IMR-90 (cell line): ENCODE measurements around the gene DSCAML1. TPM values are rescaled to one million over a fixed set of nuclear protein-coding genes. Genes with fewer than 3 reads are reported as not detected.

Source experiments
- ATAC-seq: fragments of 200-7000 bp; cut with Tn5 transposase; 2 replicates; pipeline ENCODE4 v1.9.1; 2020; ENCODE audit warnings: low read depth, mild to moderate bottlenecking, moderate library complexity
- BruUV-seq: library from RNA; stranded (reverse); fragments of 400-500 nt; replicated peaks from 2 replicates; lab custom pipeline; 2021; lab: Mats Ljungman, UMichigan
- CTCF ChIA-PET: fragments of 300-600 bp; formaldehyde crosslinking; extraction: SDS; loops from one replicate; lab custom pipeline; 2021; ENCODE audit warnings: antibody characterized with exemption; lab: Yijun Ruan, JAX
- POLR2A ChIA-PET: fragments of 300-600 bp; sonication (Branson Sonifier 250); formaldehyde crosslinking; loops from one replicate; lab custom pipeline; 2022; ENCODE audit warnings: antibody characterized with exemption; ENCODE audit not compliant: unreplicated experiment; lab: Charles Lee
- DNase-seq: peaks from one replicate; pipeline ENCODE4 v3.0.0; 2013
- H2AFZ ChIP-seq: replicated peaks from 2 replicates; pipeline ENCODE3; 2013; ENCODE audit warnings: low read length, mild to moderate bottlenecking; ENCODE audit not compliant: poor library complexity
- H2AK5ac ChIP-seq: 2 replicates; pipeline ENCODE4 v1.6.1; 2013; ENCODE audit warnings: low read depth, low read length, inconsistent platforms
- H2AK9ac ChIP-seq: replicated peaks from 2 replicates; pipeline ENCODE3; 2013; ENCODE audit warnings: mild to moderate bottlenecking, low read depth, low read length, moderate library complexity; ENCODE audit not compliant: poor library complexity
- H2BK120ac ChIP-seq: 2 replicates; pipeline ENCODE4 v1.6.1; 2013; ENCODE audit warnings: low read depth, low read length, inconsistent platforms
- H2BK15ac ChIP-seq: 3 replicates; pipeline ENCODE4 v1.6.1; 2013; ENCODE audit warnings: low read depth, low read length, inconsistent platforms
- H2BK20ac ChIP-seq: 2 replicates; pipeline ENCODE4 v1.6.1; 2013; ENCODE audit warnings: low read depth, mild to moderate bottlenecking, inconsistent platforms, low read length, moderate library complexity
- H2BK5ac ChIP-seq: 2 replicates; pipeline ENCODE4 v1.6.1; 2013; ENCODE audit warnings: mild to moderate bottlenecking, low read depth, low read length, inconsistent platforms; ENCODE audit not compliant: poor library complexity, severe bottlenecking
- H3K14ac ChIP-seq: replicated peaks from 2 replicates; pipeline ENCODE4 v1.6.1; 2013; ENCODE audit warnings: low read depth, low read length, inconsistent platforms
- H3K18ac ChIP-seq: 2 replicates; pipeline ENCODE4 v1.6.1; 2013; ENCODE audit warnings: low read depth, low read length, control low read depth
- H3K23ac ChIP-seq: 2 replicates; pipeline ENCODE4 v1.6.1; 2013; ENCODE audit warnings: low read depth, low read length, inconsistent platforms
- H3K27ac ChIP-seq: 2 replicates; pipeline ENCODE4 v1.5.1; 2013; ENCODE audit warnings: mild to moderate bottlenecking, control low read depth, low read length; ENCODE audit not compliant: insufficient read depth
- H3K27me3 ChIP-seq: 2 replicates; pipeline ENCODE4 v1.6.1; 2013; ENCODE audit warnings: low read length; ENCODE audit not compliant: control insufficient read depth, insufficient read depth
- H3K36me3 ChIP-seq: 2 replicates; pipeline ENCODE4 v1.6.1; 2013; ENCODE audit warnings: low read length, mixed read lengths; ENCODE audit not compliant: control insufficient read depth, insufficient read depth
- H3K4ac ChIP-seq: 2 replicates; pipeline ENCODE4 v1.6.1; 2013; ENCODE audit warnings: low read depth, low read length, inconsistent platforms
- H3K4me1 ChIP-seq: 2 replicates; pipeline ENCODE4 v1.6.1; 2013; ENCODE audit warnings: low read length, mixed read lengths; ENCODE audit not compliant: control insufficient read depth, insufficient read depth
- H3K4me2 ChIP-seq: 2 replicates; pipeline ENCODE4 v1.6.1; 2013; ENCODE audit warnings: low read depth, mild to moderate bottlenecking, control low read depth, low read length, moderate library complexity
- H3K4me3 ChIP-seq: 2 replicates; pipeline ENCODE4 v1.5.1; 2013; ENCODE audit warnings: low read depth, mild to moderate bottlenecking, control low read depth, low read length, moderate library complexity; ENCODE audit not compliant: insufficient read depth
- H3K56ac ChIP-seq: 2 replicates; pipeline ENCODE4 v1.6.1; 2013; ENCODE audit warnings: low read length, inconsistent platforms; ENCODE audit not compliant: insufficient read depth; ENCODE audit errors: extremely low read depth
- H3K79me1 ChIP-seq, 2 experiments: 2 replicates each; pipeline ENCODE4 v1.6.1; 2013; ENCODE audit warnings: low read length in 2 of 2, inconsistent platforms in 1 of 2, low read depth in 1 of 2
- H3K9ac ChIP-seq: 2 replicates; pipeline ENCODE4 v1.6.1; 2013; ENCODE audit warnings: low read depth, low read length, control low read depth
- H3K9me1 ChIP-seq: 2 replicates; pipeline ENCODE4 v1.6.1; 2013; ENCODE audit warnings: low read length, inconsistent platforms; ENCODE audit not compliant: insufficient read depth
- H3K9me3 ChIP-seq: 2 replicates; pipeline ENCODE4 v1.6.1; 2013; ENCODE audit warnings: low read length; ENCODE audit not compliant: control insufficient read depth, insufficient read depth
- H4K20me1 ChIP-seq: 2 replicates; pipeline ENCODE4 v1.6.1; 2013; ENCODE audit warnings: low read length, inconsistent platforms; ENCODE audit not compliant: insufficient read depth
- H4K5ac ChIP-seq: 2 replicates; pipeline ENCODE4 v1.6.1; 2013; ENCODE audit warnings: mild to moderate bottlenecking, low read depth, low read length, control low read depth
- H4K8ac ChIP-seq, 2 experiments: 2 replicates each; pipeline ENCODE4 v1.6.1; 2013; ENCODE audit warnings: low read depth in 2 of 2, low read length in 2 of 2, control low read depth in 1 of 2, inconsistent platforms in 1 of 2
- H4K91ac ChIP-seq: 2 replicates; pipeline ENCODE4 v1.6.1; 2013; ENCODE audit warnings: low read depth, low read length, inconsistent platforms; ENCODE audit not compliant: insufficient read depth
- BHLHE40 ChIP-seq: fragments of 150-350 bp; IDR thresholded peaks from 2 replicates; pipeline ENCODE4 v1.6.1; 2016; ENCODE audit warnings: mild to moderate bottlenecking, low read depth, low read length
- MAFK ChIP-seq: IDR thresholded peaks from 2 replicates; pipeline ENCODE4 v1.6.1; 2012; ENCODE audit warnings: low read depth, low read length, improper control_type of control experiment
- MAZ ChIP-seq: IDR thresholded peaks from 2 replicates; pipeline ENCODE4 v1.6.1; 2012; ENCODE audit warnings: low read depth, mild to moderate bottlenecking, low read length, improper control_type of control experiment, moderate library complexity, borderline replicate concordance
- MXI1 ChIP-seq: IDR thresholded peaks from 2 replicates; pipeline ENCODE4 v1.6.1; 2012; ENCODE audit warnings: low read depth, mild to moderate bottlenecking, low read length, moderate library complexity, borderline replicate concordance
- RAD21 ChIP-seq: IDR thresholded peaks from 2 replicates; pipeline ENCODE4 v1.6.1; 2012; ENCODE audit warnings: low read length, improper control_type of control experiment
- WGBS, 2 experiments: methylation state at CpG; one replicate each; pipeline versions ENCODE4 v1.1.5 to v1.1.7; 2013; ENCODE audit warnings: missing lambda C conversion rate in 2 of 2; ENCODE audit not compliant: insufficient read length in 1 of 2; ENCODE audit errors: extremely low coverage in 2 of 2; 5-methylcytosine and 5-hydroxymethylcytosine counted together
- dilution Hi-C: fragments of 300-500 bp; cut with HindIII; formaldehyde crosslinking; loops from one replicate; pipeline ENCODE4 v1.14.3; 2018; ENCODE audit warnings: low sequenced_read_pairs; ENCODE audit not compliant: unreplicated experiment
- in situ Hi-C: fragments of 300-500 bp; cut with MboI; formaldehyde crosslinking; loops from 3 replicates; pipeline ENCODE4 v1.14.3; 2019; ENCODE audit warnings: low sequenced_read_pairs, inconsistent platforms, mixed read lengths
- intact Hi-C: fragments of 100-400 bp; cut with micrococcal nuclease; formaldehyde crosslinking; loops from 2 replicates; pipeline ENCODE4 v1.10.0; 2022
- polyA plus RNA-seq, 3 experiments: library from polyadenylated mRNA; depleted of rRNA; stranded (reverse); fragments of >200 nt; gene quantifications; 2 replicates each; pipeline ENCODE4 v1.2.3, GENCODE V29; 2012; ENCODE audit warnings: low replicate concordance in 1 of 3
- total RNA-seq: library from RNA; depleted of rRNA; stranded (reverse); fragments of >200 nt; gene quantifications from 2 replicates; pipeline ENCODE4 v1.2.3, GENCODE V29; 2012

DSCAML1 gene
- total and polyA plus RNA-seq, 2 of the 4 experiments (the other 2 are of a cell fraction): not detected

- peaks cover 6% of the 10 kb centered on the region for H3K27me3 ChIP-seq
- H3K56ac ChIP-seq: no peak overlapping the region
- no TSS peak for BruUV-seq
- no peak overlapping the region for H3K4me2 ChIP-seq
- CTCF ChIA-PET: no interaction called here
- H2AFZ ChIP-seq: no peak overlapping the region
- no peak overlapping the region for H2BK5ac ChIP-seq
- H3K4me3 ChIP-seq: no peak overlapping the region
- H2BK15ac ChIP-seq: no peak overlapping the region
- H4K5ac ChIP-seq: no peak overlapping the region
- POLR2A ChIA-PET: no interaction called here
- no peaks in the 10 kb centered on the region for H3K36me3 ChIP-seq
- in situ Hi-C loops (no loop called here), dilution Hi-C loops (no loop called here), intact Hi-C loops (no loop called here)
- H3K4ac ChIP-seq: no peak overlapping the region
- ATAC-seq (no peak), DNase-seq (no peak)
- no peak overlapping the region for H3K9ac ChIP-seq
- H3K18ac ChIP-seq: no peak overlapping the region
- H3K27ac ChIP-seq: no peak overlapping the region
- no peak overlapping the region for H3K23ac ChIP-seq
- no peak overlapping the region for H3K14ac ChIP-seq
- H2BK20ac ChIP-seq: no peak overlapping the region
- H4K91ac ChIP-seq: no peak overlapping the region
- WGBS, 2 experiments: 69% methylated on average over 2 of the region's 8 CpGs; no CpG with 5 or more reads in 1 of the 2 experiments
- no peaks in the 10 kb centered on the region for H3K9me1 ChIP-seq
- no peaks in the 10 kb centered on the region for H4K20me1 ChIP-seq
- H4K8ac ChIP-seq: no peak overlapping the region
- no peak overlapping the region for H2AK9ac ChIP-seq
- H3K4me1 ChIP-seq: no peaks in the 10 kb centered on the region
- H3K9me3 ChIP-seq: no peaks in the 10 kb centered on the region
- no peak for TF ChIP-seq MAZ
- no peak for TF ChIP-seq MAFK
- TF ChIP-seq MXI1: no peak
- TF ChIP-seq BHLHE40: no peak
- no peak for TF ChIP-seq RAD21
- no peaks in the 10 kb centered on the region for H3K79me1 ChIP-seq
- no peak overlapping the region for H2AK5ac ChIP-seq
- H2BK120ac ChIP-seq: no peak overlapping the region
Measured at GRCh38 chr11:117662255-117662654, 134.8 kb downstream of the DSCAML1 start.
